Activated CD8-positive, alpha-beta T cell treated with anti-CD3 and anti-CD28 coated beads, Interleukin-2, amount 10 ng/mL, durations not matched to agents 7 days and 5 days (primary cell): Measurements from ENCODE around the gene BTBD10. TPM values are rescaled to one million over a fixed set of nuclear protein-coding genes. Genes with fewer than 3 reads are reported as not detected.
"Not testable (repeated sequence)": the region's sequence is repeated elsewhere in the genome, so short reads cannot be mapped to it uniquely, and the experiment has no call there.

Source experiments
- ATAC-seq: fragments of 150-1000 bp; cut with Tn5 transposase; one replicate; pipeline ENCODE4 v1.10.0; 2021; ENCODE audit warnings: moderate library complexity
- CTCF ChIA-PET: fragments of 350-600 bp; sonication (Branson Sonifier 250); formaldehyde crosslinking; loops from one replicate; lab custom pipeline; 2021; ENCODE audit warnings: antibody characterized with exemption; lab: Charles Lee
- POLR2A ChIA-PET: fragments of 350-600 bp; sonication (Branson Sonifier 250); formaldehyde crosslinking; loops from one replicate; lab custom pipeline; 2021; ENCODE audit warnings: antibody characterized with exemption; lab: Charles Lee
- DNase-seq: peaks from one replicate; pipeline ENCODE4 v3.0.0-alpha.2; 2020
- H3K27ac Mint-ChIP-seq: one replicate; pipeline ENCODE4 v1.8.0; 2021; ENCODE audit warnings: mild to moderate bottlenecking, mixed read lengths
- H3K27me3 Mint-ChIP-seq: one replicate; pipeline ENCODE4 v1.8.0; 2021; ENCODE audit warnings: low read depth, mixed read lengths
- H3K36me3 Mint-ChIP-seq: one replicate; pipeline ENCODE4 v1.8.0; 2021; ENCODE audit warnings: low read depth, mixed read lengths
- H3K4me1 Mint-ChIP-seq: one replicate; pipeline ENCODE4 v1.8.0; 2021; ENCODE audit warnings: low read depth, mixed read lengths
- H3K4me3 Mint-ChIP-seq: one replicate; pipeline ENCODE4 v1.8.0; 2021; ENCODE audit warnings: mild to moderate bottlenecking, mixed read lengths
- H3K9me3 Mint-ChIP-seq: one replicate; pipeline ENCODE4 v1.8.0; 2022; ENCODE audit warnings: mixed read lengths; ENCODE audit not compliant: insufficient read depth
- total RNA-seq, 2 experiments: library from RNA; stranded (reverse); gene quantifications; one replicate each; pipeline ENCODE4 v1.2.3, GENCODE V29; 2021

BTBD10 gene
- total RNA-seq, 2 experiments from 2014 or later, result 25.7 to 26.2 TPM

DNA sequence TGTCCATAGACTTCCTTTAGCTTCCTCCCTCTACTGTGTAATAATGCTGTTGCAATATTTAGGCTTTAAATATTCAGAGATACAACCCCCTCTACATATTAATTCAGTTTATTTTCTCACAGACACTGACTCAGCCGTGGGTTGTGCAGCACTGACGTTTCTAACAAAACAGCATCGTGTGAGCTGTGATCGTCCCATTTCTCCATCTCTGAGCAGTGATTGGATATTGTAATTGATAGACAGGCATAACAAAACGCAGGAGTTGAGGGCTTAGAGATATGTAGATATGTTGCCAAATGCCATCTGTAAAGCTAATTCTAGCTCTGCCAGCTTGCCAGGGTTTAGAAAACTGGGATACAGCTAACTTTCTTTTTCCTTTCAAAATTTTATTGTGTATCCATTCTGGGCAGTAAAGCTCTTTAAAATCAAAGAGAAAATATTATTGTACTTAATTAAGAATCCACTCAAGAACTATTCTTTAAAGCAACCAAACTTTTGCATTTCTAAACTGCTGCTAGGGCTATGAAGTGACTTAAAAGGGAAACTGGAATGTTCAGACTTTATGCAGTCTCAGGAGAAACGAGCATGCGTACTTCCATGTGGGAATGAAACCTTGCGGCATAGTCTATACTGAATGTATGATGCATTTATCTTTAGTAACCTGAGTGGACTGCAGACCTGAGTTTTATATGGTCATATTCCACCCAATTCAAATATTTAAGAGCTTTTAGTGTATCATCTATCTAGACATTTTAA is 22.7 kb downstream of the BTBD10 start:
- Mint-ChIP-seq H3K36me3 (peaks cover 8% of the 10 kb centered on the region), H3K9me3 (peaks cover 8% of the 10 kb centered on the region), H3K27ac (no peak overlapping the region), H3K4me1 (peaks cover 6% of the 10 kb centered on the region), H3K4me3 (no peak overlapping the region), H3K27me3 (no peaks in the 10 kb centered on the region)
- DNase-seq, result no peak
- POLR2A ChIA-PET, result interaction anchor here (1.1 kb wide), 1 partner anchor 23 kb away, joined by 5 read pairs; the partner anchor contains the start of gene BTBD10
- no peak for ATAC-seq
- CTCF ChIA-PET, result no interaction called here

DNA sequence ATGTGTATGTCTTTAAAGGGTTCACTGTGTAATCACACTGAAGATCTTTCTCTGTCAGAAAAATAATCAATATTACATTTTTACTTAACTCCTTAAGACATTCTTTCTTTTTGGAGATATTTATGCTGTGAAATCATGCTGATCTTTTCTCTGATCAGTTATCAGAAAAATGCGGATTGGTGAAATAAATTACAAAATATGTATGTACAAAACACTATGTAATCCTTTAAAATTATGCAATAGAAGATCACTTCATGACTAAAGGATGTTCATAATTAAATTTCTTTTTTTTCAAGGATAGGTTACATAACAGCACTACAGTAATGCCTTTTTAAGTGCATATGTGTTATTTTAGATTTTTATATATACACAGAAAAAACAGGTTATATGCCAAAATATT is 24.7 kb downstream of the BTBD10 start:
- H3K9me3 Mint-ChIP-seq, result peaks cover 8% of the 10 kb centered on the region
- ATAC-seq, result no peak
- no peak overlapping the region for H3K4me3 Mint-ChIP-seq
- no peak for DNase-seq
- H3K27ac Mint-ChIP-seq, result no peak overlapping the region
- ChIA-PET POLR2A (interaction anchor here (1.5 kb wide), 1 partner anchor 24 kb away, joined by 6 read pairs; the partner anchor contains the start of gene BTBD10), CTCF (interaction anchor here (1.1 kb wide), 1 partner anchor 27 kb away, joined by 3 read pairs; no protein-coding TSS in a partner anchor)
- peaks cover 14% of the 10 kb centered on the region for H3K36me3 Mint-ChIP-seq
- no peaks in the 10 kb centered on the region for H3K27me3 Mint-ChIP-seq
- peaks cover 13% of the 10 kb centered on the region for H3K4me1 Mint-ChIP-seq

DNA sequence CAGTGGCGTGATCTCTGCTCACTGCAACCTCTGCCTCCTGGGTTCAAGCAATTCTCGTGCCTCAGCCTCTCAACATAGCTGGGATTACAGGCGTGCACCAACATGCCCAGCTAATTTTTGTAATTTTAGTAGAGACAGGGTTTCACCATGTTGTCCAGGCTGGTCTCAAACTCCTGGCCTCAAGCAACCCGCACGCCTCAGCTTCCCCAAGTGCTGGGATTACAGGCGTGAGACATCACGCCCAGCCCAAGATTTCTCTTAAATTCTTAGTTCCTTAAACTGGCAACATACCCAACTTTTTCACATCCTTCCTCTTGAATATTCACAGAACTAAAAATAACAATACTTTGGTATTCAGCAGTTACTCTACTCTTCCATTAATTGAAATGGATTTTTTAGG is 26.2 kb downstream of the BTBD10 start:
- CTCF ChIA-PET, result not testable (repeated sequence)

DNA sequence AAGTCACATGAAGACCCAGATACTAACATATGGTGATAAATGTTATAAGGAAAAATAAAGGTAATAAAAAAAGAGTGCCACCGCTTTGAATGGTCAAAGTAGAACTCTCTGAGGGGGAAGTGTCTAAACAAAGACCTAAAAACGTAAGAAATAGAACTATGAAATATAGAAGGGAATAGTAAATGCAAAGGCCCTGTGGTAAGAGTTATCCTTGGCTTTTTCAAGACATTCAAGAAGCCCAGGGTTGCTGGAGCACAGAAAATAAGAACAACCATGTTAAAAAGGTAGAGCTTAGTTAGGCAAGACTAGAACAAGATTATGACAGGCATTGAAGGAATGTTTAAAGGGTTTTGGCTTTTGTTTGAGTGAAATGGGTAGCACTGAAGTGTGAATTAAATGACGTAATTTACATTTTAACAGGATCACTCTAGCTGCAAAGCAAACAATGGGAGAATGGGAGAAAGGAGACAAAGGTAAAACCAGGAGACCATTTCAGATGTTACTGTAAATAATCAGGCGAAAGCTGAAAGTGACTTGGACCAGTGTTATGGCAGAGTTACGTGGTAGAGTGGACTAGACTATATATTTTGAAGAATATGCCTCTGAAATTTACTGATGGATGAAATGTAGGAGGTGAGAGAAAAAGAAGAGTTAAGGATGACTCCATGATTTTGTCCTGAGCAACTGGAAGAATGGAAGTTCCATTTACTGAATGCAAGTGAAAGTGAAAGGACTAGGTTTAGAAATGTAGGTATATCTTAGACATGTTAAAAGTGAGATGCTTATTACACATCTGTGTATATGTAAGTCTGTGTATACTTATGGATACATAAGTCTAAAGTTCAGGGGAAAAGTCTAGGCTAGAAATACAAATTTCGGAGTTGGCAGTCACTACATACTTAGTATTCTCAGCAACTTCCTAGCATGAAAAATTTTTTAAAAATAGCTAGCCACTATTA is 28.5 kb downstream of the BTBD10 start:
- Mint-ChIP-seq H3K9me3 (peaks cover 8% of the 10 kb centered on the region), H3K36me3 (peaks cover 20% of the 10 kb centered on the region), H3K27me3 (no peaks in the 10 kb centered on the region), H3K4me1 (peaks cover 16% of the 10 kb centered on the region), H3K4me3 (no peak overlapping the region), H3K27ac (no peak overlapping the region)
- ChIA-PET POLR2A (interaction anchor here (1.0 kb wide), 1 partner anchor 28 kb away, joined by 4 read pairs; the partner anchor contains the start of gene BTBD10), CTCF (no interaction called here)
- ATAC-seq, result no peak
- no peak for DNase-seq

More for the DNA sequence above, 26.2 kb downstream of the BTBD10 start:
- ATAC-seq, H3K27ac Mint-ChIP-seq, POLR2A ChIA-PET, H3K9me3 Mint-ChIP-seq, H3K27me3 Mint-ChIP-seq, H3K4me3 Mint-ChIP-seq, DNase-seq: not testable (repeated sequence)
- Mint-ChIP-seq H3K36me3 (peaks cover 14% of the 10 kb centered on the region), H3K4me1 (peaks cover 13% of the 10 kb centered on the region)

DNA sequence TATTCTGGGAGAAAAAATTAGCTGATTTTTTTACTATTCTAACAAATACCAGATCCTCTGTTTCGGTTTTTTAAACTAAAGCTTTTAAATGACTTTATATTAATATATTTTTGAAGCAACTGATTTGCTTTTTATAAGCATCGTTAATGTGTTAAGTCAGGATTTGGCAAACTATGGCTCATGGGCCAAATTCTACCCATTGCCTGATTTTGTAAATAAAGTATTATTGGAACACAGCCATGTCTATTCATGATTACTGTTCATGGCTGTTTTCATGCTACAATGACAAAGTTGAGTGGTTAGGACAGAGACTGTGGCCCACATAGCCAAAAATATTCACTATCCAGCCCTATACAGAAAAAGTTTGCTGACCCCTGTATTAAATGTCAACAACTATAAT is 29.6 kb downstream of the BTBD10 start:
- Mint-ChIP-seq H3K4me3 (no peak overlapping the region), H3K9me3 (peaks cover 12% of the 10 kb centered on the region), H3K4me1 (peaks cover 15% of the 10 kb centered on the region), H3K27me3 (no peaks in the 10 kb centered on the region), H3K36me3 (peaks cover 25% of the 10 kb centered on the region), H3K27ac (no peak overlapping the region)
- POLR2A ChIA-PET, result interaction anchor here (1.1 kb wide), 1 partner anchor 30 kb away, joined by 4 read pairs; the partner anchor contains the start of gene BTBD10
- CTCF ChIA-PET, result interaction anchor here (1.1 kb wide), 1 partner anchor 12 kb away, joined by 6 read pairs; no protein-coding TSS in a partner anchor
- ATAC-seq, result no peak
- DNase-seq, result no peak

DNA sequence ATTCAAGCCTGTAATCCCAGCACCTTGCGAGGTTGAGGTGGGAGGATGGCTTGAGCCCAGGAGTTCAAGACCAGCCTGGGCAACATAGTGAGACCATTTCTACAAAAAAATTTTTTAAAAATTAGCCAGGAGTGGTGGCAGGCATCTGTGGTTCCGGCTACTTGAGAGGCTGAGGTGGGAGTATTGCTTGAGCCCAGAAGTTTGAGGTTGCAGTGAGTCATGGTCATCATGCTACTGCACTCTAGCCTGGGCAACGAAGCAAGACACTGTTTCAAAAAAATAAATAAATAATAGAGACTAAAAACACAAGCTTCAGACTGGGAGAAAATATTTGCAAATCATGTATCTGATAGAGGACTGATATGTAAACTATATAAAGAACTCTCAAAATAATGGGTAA is 33.2 kb downstream of the BTBD10 start:
- Mint-ChIP-seq H3K36me3 (peaks cover 24% of the 10 kb centered on the region), H3K9me3 (peaks cover 20% of the 10 kb centered on the region), H3K27me3 (no peaks in the 10 kb centered on the region), H3K27ac (no peak overlapping the region), H3K4me3 (no peak overlapping the region), H3K4me1 (peaks cover 9% of the 10 kb centered on the region)
- ChIA-PET CTCF (interaction anchor here (1.5 kb wide), 1 partner anchor 44 kb away, joined by 6 read pairs; no protein-coding TSS in a partner anchor), POLR2A (no interaction called here)
- DNase-seq (no peak), ATAC-seq (no peak)

DNA sequence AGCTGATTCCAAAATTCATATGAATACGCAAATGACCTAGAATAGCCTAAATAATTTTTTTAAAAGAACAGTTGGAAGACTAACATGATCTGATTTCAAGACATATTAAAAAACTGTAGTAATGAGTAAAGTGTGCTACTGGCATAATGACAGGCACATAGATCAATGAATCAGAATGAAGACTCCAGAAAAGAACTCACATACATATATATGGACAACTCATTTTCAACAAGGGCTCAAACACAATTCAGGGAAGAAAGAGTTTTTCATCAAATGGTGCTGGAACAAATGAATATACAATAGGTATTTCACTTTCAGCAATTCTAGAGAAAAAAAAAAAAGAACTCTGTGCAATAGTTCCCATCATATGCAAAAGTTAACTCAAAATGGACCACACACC is 33.7 kb downstream of the BTBD10 start:
- Mint-ChIP-seq H3K9me3 (peaks cover 20% of the 10 kb centered on the region), H3K4me3 (no peak overlapping the region), H3K27me3 (no peaks in the 10 kb centered on the region), H3K27ac (no peak overlapping the region), H3K36me3 (peaks cover 19% of the 10 kb centered on the region), H3K4me1 (peaks cover 4% of the 10 kb centered on the region)
- ChIA-PET POLR2A (no interaction called here), CTCF (no interaction called here)
- DNase-seq (no peak), ATAC-seq (no peak)

DNA sequence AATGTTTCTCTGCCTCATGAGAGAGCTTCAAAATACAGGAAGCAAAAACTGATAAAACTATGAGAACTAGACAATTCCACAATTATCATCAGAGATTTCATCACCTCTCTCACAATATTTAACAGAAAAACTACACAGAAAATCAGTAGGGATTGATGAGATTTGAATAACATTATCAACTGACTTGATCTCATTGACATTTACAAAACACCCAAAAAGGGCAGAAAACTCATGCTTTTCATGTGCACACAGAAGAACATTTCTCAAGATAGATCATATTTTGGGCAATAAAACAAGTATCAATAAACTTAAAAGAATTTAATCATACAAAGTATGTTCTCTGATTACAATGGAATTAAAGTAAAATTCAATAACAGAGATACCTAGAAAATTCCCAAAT is 35.6 kb downstream of the BTBD10 start:
- Mint-ChIP-seq H3K4me1 (peaks cover 3% of the 10 kb centered on the region), H3K4me3 (no peak overlapping the region), H3K27ac (no peak overlapping the region), H3K36me3 (peaks cover 19% of the 10 kb centered on the region), H3K9me3 (peaks cover 20% of the 10 kb centered on the region), H3K27me3 (no peaks in the 10 kb centered on the region)
- ATAC-seq (no peak), DNase-seq (no peak)
- ChIA-PET POLR2A (no interaction called here), CTCF (no interaction called here)

DNA sequence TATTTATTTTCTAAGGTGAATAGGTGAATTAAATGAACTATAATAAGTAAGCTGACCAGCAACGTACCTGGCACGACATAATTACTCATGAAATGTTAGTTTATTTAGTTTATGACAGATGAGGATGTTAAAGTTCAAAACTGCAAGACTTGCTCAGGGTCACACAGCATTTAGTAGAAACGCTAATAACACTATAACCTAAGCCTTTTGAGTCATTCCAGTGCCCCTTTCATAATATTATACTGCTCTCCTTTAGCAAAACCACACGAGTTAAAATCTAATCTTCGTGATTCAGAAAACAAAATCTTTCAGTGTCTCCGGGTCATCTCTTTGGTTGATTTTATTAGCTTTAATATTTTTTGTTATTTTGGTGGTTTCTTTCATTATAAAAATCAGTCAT is 39.6 kb downstream of the BTBD10 start:
- POLR2A ChIA-PET, result interaction anchor here (0.7 kb wide), 1 partner anchor 40 kb away, joined by 3 read pairs; the partner anchor contains the start of gene BTBD10
- CTCF ChIA-PET, result interaction anchor here (1.6 kb wide), 1 partner anchor 40 kb away, joined by 3 read pairs; no protein-coding TSS in a partner anchor

DNA sequence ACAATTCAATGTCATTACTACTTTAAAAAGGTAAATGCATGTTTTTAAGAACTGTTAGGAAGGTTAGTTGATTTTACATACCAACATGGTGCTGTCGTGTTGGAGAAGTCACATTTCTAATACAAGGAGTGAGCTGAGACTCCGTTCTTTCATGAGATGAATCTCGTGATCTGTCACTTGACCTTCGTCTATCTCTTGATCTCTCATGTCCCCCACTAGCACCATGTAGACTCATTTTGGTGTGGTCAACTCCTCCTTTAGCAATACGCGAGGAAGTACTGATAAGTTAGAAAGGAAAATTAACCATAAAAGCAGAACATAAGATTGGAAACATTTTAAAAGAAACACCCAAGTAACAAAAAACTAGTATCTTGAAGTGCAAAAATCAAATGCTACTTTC is 41.5 kb downstream of the BTBD10 start:
- Mint-ChIP-seq H3K4me1 (no peaks in the 10 kb centered on the region), H3K9me3 (no peaks in the 10 kb centered on the region), H3K4me3 (no peak overlapping the region), H3K27me3 (no peaks in the 10 kb centered on the region), H3K36me3 (peaks cover 13% of the 10 kb centered on the region), H3K27ac (no peak overlapping the region)
- CTCF ChIA-PET, result interaction anchor here (1.4 to 1.7 kb wide), 2 partner anchors 11 to 44 kb away, joined by 4 to 6 read pairs; no protein-coding TSS in a partner anchor
- POLR2A ChIA-PET, result interaction anchor here (1.2 kb wide), 1 partner anchor 42 kb away, joined by 5 read pairs; the partner anchor contains the start of gene BTBD10
- DNase-seq (no peak), ATAC-seq (no peak)

More for the DNA sequence above, 39.6 kb downstream of the BTBD10 start:
- no peaks in the 10 kb centered on the region for H3K4me1 Mint-ChIP-seq
- peaks cover 12% of the 10 kb centered on the region for H3K9me3 Mint-ChIP-seq
- peaks cover 17% of the 10 kb centered on the region for H3K36me3 Mint-ChIP-seq
- H3K27me3 Mint-ChIP-seq, result no peaks in the 10 kb centered on the region
- ATAC-seq, result no peak
- DNase-seq, result no peak
- no peak overlapping the region for H3K4me3 Mint-ChIP-seq
- H3K27ac Mint-ChIP-seq, result no peak overlapping the region

DNA sequence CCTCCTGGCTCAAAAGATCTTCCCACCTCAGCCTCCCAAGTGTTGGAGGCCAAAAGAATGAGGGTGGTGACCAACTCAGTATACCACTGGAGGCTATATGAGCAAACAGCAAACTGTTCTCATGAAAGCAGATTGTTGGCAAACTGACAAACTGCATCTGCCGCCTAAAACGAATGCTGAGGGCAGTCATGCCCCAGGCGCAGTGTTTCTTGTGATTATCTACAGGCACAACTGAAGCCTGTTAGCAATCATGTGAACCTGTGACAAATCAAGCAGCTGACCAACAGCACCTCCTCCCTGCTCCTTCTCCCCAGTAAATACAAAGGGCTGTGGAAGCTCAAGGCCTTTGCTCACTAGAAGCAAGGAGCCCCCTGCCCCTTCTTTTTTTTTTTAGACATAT is 47.8 kb downstream of the BTBD10 start:
- ATAC-seq (no peak), DNase-seq (no peak)
- ChIA-PET POLR2A (no interaction called here), CTCF (no interaction called here)
- H3K4me1 Mint-ChIP-seq, result no peaks in the 10 kb centered on the region
- H3K36me3 Mint-ChIP-seq, result peaks cover 30% of the 10 kb centered on the region
- H3K27ac Mint-ChIP-seq, result no peak overlapping the region
- H3K27me3 Mint-ChIP-seq, result no peaks in the 10 kb centered on the region
- H3K4me3 Mint-ChIP-seq, result no peak overlapping the region
- H3K9me3 Mint-ChIP-seq, result no peaks in the 10 kb centered on the region
